Panc1 (cell line): ENCODE results near the gene ORC2.

Experiments
- CTCF ChIP-seq: fragments of 450-650 bp; IDR thresholded peaks from 2 replicates; pipeline ENCODE4 v1.5.1; 2017; ENCODE audit warnings: mild to moderate bottlenecking
- SIN3A ChIP-seq: IDR thresholded peaks from 2 replicates; pipeline ENCODE4 v1.6.1; 2012; ENCODE audit warnings: low read depth, mild to moderate bottlenecking, low read length, moderate library complexity, borderline replicate concordance; ENCODE audit not compliant: insufficient read depth

- TF ChIP-seq SIN3A (no peak), CTCF (no peak)
These were observed 22.3 kb upstream of the ORC2 start for GRCh38 chr2:200985799-200986198.
